ENCODE data around the gene UNCX.
"Not testable (repeated sequence)": the region's sequence is repeated elsewhere in the genome, so short reads cannot be mapped to it uniquely, and the experiment has no call there.

The UNCX gene

DNA sequence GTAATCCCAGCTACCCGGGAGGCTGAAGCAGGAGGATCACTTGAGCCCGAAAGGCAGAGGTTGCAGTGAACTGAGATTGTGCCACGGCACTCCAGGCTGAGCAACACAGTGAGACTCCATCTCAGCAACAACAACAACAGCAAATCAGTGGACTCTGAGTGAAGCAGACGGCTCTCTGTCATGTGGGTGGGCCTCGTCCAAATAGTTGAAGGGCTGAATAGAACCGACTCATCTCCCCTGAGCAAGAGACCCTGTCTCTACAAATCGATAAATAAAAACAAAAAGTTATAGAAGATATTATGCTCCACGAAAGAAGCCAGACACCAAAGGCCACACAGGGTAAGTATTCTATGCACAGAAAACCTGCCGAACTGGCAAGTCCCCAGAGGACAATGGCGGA is 45.9 kb downstream of the UNCX start:
- no peak for DNase-seq (ENCODE audit: low read depth)

DNA sequence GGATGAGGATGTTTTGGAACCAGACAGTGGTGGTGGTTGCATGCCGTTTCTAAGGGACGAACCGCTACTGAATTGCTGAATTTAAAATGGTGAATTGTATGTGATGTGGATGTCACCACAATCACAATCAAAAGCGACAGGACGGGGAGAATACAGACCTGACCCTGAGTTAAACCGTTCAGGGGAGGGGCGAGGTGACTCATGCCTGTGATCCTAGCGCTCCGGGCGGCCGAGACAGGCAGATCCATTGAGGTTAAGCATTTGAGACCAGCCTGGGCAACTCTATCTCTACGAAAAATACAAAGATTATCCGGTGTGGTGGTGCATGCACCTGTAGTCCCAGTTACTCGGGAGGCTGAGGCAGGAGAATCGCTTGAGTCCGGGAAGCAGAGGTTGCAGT is 46.4 kb downstream of the UNCX start:
- no peak for DNase-seq (ENCODE audit: low read depth)

DNA sequence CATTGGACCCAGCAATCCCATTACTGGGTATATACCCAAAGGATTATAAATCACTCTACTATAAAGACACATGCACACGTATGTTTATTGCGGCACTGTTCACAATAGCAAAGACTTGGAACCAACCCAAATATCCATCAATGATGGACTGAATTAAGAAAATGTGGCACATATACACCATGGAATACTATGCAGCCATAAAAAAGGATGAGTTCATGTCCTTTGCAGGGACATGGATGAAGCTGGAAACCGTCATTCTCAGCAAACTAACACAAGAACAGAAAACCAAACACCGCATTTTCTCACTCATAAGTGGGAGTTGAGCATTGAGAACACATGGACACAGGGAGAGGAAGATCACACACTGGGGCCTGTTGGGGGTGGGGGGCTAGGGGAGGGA is 47.2 kb downstream of the UNCX start:
- DNase-seq (ENCODE audit: low read depth): not testable (repeated sequence)

DNA sequence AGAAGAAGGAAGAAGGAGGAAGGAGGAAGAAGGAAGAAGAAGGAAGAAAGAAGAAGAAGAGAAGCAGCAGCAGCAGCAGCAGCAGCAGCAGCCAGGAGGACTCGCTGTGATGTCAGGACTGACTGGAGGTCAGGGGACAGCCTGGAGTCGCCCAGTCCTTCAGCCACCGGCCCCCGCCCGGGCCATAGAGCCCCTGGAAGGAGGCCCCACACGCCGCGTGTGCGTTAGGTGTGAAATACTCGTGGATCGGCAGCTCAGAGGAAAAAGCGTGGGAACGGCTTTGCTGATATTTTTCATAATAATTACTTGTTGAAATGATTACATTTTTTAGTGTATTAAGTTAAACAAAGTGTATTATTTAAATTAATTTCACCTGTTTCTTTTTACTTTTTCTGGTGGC is 48.4 kb downstream of the UNCX start:
- DNase-seq (ENCODE audit: low read depth): no peak

DNA sequence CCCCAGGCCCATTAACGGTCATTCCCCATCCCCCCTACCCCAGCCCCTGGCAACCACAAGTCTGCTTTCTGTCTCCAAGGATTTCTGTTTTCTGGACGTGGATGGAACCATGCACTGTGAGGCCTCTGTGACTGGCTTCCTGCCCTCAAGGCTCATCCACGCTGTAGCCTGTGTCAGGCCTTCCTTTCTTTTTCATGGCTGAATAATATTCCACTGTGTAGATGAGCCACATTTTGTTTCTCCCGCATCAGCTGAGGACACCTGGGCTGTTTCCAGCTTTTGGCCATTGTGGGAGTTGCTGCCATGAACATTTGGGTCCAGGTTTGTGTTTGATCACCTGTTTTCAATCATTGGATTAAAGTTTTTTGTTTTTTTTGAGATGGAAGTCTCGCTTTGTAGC is 50.0 kb downstream of the UNCX start:
- DNase-seq (ENCODE audit: low read depth): no peak

DNA sequence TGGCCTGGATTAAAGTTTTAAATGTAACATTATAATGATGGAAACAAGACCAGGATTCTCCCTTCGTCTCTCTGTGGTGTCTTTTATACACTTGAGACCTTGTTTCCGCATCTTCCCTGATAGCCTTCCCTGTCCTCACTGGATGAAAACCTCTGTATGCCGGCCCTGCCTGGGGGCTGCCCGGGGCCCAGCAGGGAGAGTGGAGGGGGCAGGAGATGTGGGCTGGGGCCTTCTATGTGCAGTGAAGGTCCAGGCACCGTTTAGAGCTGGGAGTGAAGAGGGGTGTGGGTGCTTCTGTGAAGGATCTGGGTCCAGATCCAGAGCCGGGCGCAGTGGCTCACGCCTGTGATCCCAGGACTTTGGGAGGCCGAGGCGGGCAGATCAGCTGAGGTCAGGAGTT is 50.7 kb downstream of the UNCX start:
- DNase-seq (ENCODE audit: low read depth): no peak

DNA sequence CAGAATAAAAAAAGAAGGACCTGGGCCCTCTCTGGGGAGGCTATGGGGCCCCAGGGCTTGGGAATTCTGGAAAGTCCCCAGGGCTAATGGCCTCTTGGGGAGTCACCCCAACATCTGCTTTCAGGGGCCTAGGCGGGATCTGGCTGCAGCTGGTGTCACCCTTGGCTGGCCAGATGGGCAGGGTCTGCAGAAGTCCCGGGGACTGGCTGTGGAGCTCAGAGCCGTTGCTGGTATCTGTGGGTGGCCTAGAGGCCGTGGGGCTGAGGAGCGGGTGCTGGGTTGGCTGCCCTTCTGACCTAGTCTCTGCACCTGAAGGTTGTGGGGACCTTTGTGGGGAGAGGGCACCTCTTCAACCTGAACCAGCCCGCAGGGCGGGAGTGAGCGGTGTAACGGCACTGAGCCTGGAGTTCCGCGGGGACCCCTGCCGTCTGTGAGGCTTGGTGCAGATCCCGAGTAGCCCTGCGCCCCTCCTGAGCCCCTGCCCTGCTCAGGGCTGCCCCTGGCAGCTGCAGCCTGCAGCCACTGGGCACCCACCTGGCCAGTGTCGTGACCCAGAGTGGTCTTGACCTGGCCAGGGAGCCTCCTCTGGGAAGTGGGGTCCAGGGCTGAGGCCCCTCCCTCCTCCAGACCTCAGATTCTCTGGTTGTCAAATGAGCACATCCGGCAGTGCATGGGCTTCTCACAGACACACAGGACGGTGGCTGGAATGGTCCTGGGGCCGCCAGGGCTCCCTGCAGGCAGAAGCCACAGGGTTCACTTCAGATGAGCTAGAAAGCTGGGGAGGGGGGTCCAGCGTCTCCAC is 51.5 kb downstream of the UNCX start:
- no peak for DNase-seq (ENCODE audit: low read depth)

DNA sequence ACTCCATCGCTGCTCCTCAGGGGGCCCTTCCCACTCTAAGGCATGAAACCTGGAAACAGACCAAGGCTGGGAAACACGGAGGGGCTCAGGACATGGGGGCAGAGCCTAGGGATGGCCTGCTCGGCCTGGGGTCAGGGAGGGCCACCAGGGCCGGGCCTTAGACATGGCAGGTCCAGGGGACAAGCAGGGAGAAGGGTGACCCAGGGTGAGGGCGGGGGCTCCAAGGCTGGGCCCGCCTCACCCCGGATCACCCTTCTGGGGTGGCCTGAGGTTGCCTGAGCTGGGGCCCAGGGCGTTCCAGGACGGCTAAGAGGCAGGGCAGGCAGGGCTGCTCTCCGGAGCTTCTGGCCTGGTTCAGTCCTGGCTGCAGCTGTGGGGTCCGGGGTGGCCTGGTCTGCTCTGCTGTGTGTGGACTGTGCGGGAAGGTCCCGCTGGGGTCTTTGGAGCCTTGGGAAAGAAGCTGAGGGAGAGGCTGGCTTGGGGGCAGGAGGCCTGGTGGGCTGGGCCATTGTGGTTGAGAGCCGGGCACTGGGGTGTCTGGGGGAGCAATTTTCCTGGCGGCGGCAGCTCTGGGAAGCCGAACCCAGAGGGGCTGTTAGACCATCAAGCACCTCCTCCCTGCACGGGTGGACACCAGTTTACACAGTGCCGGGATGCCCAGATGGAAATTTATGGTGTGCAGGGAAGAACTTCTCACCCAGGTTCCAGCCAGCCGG is 52.2 kb downstream of the UNCX start:
- no peak for DNase-seq (ENCODE audit: low read depth)

DNA sequence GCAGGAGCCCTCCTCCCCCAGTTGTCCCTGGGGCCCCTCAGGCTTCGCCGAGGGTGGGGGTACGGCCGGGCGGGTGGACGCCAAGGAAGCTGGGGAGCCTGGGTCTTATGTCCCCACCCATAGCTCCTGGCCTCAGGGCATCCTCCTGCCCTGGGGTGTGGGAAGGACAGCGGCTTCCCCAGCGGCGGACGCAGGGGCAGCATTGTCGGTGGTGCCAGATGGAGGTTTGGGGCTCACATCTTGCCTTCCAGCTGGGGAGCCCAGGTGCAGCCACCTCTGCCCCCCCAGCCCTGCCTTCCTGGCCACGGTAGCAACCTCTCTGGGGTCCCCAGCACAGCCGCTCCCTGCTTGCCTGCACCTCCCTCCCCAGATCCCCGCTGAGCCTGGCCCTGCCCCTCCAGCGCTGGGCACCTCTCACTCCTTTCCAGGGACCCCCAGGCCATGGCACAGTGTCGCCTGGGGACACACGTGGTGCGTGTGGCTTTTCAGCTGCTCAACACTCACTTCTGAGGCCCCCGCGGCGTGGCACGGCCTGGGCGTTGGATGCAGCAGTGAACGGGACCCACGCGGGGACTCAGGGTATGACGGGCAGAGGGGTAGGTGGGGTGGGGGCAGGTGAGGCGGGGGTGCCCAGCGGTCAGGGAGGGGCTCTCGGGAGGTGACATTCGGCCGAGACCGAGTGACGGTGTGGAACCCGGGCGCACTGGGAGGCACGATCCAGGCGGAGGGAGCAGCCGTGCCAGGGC is 53.1 kb downstream of the UNCX start:
- DNase-seq (ENCODE audit: low read depth): no peak
